Kidney epithelial cell (primary cell): ENCODE results near the gene PCGF1. TPM values are rescaled to one million over a fixed set of nuclear protein-coding genes. Genes with fewer than 3 reads are reported as not detected.

Experiments
- DNase-seq: peaks from one replicate; pipeline ENCODE4 v3.0.0-alpha.2; 2010; ENCODE audit warnings: low read depth
- H3K27me3 ChIP-seq: 2 replicates; pipeline ENCODE4 v1.6.0; 2011; ENCODE audit warnings: low read length; ENCODE audit not compliant: control insufficient read depth, insufficient read depth
- H3K36me3 ChIP-seq: 2 replicates; pipeline ENCODE4 v1.5.1; 2011; ENCODE audit warnings: low read length; ENCODE audit not compliant: control insufficient read depth, insufficient read depth
- H3K4me3 ChIP-seq: 2 replicates; pipeline ENCODE4 v1.5.1; 2011; ENCODE audit warnings: low read depth, mild to moderate bottlenecking, control low read depth, low read length
- total RNA-seq: library from RNA; depleted of rRNA; stranded (reverse); fragments of >200 nt; gene quantifications from 2 replicates; pipeline ENCODE4 v1.2.3, GENCODE V29; 2015
- TF ChIP-seq, protein P1 (sequence below): IDR thresholded peaks from 2 replicates; pipeline ENCODE4 v1.5.1; 2011; ENCODE audit warnings: mild to moderate bottlenecking, moderate library complexity, low read length, control low read depth, inconsistent platforms; ENCODE audit not compliant: insufficient read depth, poor library complexity, severe bottlenecking

Gene PCGF1
- total RNA-seq, 1 donor from 2014 or later = 19.3 TPM

GRCh38 chr2:74524005-74524404, 16.5 kb upstream of the PCGF1 start:
- H3K27me3 ChIP-seq = no peaks in the 10 kb centered on the region
- H3K4me3 ChIP-seq = no peak overlapping the region
- DNase-seq = no peak
- H3K36me3 ChIP-seq = peaks cover 4% of the 10 kb centered on the region
- TF ChIP-seq, protein P1, sequence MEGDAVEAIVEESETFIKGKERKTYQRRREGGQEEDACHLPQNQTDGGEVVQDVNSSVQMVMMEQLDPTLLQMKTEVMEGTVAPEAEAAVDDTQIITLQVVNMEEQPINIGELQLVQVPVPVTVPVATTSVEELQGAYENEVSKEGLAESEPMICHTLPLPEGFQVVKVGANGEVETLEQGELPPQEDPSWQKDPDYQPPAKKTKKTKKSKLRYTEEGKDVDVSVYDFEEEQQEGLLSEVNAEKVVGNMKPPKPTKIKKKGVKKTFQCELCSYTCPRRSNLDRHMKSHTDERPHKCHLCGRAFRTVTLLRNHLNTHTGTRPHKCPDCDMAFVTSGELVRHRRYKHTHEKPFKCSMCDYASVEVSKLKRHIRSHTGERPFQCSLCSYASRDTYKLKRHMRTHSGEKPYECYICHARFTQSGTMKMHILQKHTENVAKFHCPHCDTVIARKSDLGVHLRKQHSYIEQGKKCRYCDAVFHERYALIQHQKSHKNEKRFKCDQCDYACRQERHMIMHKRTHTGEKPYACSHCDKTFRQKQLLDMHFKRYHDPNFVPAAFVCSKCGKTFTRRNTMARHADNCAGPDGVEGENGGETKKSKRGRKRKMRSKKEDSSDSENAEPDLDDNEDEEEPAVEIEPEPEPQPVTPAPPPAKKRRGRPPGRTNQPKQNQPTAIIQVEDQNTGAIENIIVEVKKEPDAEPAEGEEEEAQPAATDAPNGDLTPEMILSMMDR = no peak

DNA sequence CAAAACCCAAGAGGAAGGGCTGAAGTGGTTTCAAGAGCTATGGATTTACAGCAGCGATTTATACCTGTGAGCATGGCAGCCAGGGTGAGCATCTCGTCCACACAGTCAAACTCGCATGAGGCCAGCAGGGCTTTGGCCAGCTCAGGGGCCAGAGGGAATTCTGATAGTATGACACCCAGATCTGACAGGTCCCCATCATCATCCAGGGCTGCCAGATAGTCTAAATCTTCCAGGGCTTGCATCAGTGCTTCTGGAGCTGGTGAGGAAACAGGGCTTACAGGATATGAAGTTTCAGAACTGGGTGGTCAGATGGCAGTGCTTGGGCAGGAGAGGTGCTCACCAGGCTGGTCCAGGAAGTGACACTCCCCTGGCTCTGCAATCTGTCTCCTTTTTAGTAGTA, 15.0 kb upstream of the PCGF1 start:
- Histone ChIP-seq H3K27me3 (peaks cover 9% of the 10 kb centered on the region), H3K36me3 (peaks cover 4% of the 10 kb centered on the region), H3K4me3 (no peak overlapping the region)
- no peak for DNase-seq
- TF ChIP-seq, protein P1 = no peak

DNA sequence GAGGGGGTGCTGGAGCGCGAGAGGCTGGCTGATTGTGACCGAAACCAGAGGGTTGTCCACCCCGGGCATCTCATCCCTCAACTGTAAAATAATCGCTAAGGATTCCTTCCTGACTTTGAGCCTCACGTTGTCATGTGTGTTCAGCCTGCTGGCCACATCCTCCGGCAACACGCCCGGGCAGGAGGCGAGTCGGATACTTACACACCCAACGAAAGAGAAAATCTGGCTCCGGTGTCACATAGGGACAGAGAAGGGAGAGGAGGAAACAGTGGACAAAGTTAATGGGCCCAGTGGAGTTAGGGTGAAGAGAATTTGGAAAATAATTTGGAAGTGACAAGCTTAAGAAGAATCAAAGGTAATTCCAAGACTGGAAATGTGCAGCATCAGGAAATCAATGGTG, 9.2 kb upstream of the PCGF1 start:
- H3K27me3 ChIP-seq = peaks cover 63% of the 10 kb centered on the region
- H3K36me3 ChIP-seq = no peaks in the 10 kb centered on the region
- peak overlapping the region; percentile 7 for H3K4me3 ChIP-seq
- no peak for DNase-seq
- TF ChIP-seq, protein P1 = no peak

GRCh38 chr2:74515981-74516633, 8.6 kb upstream of the PCGF1 start:
- TF ChIP-seq, protein P1 = no peak
- DNase-seq = no peak
- H3K4me3 ChIP-seq = peak overlapping the region; percentile 7
- H3K27me3 ChIP-seq = peaks cover 69% of the 10 kb centered on the region
- no peaks in the 10 kb centered on the region for H3K36me3 ChIP-seq

- DNase-seq = no peak
- H3K36me3 ChIP-seq = no peaks in the 10 kb centered on the region
- no peak overlapping the region for H3K4me3 ChIP-seq
- TF ChIP-seq, protein P1 = no peak
- peaks cover 71% of the 10 kb centered on the region for H3K27me3 ChIP-seq
These were observed 7.9 kb upstream of the PCGF1 start for GRCh38 chr2:74515271-74515980.
